Fibroblast of villous mesenchyme (primary cell): ENCODE data around the gene HOXD13. TPM values are rescaled to one million over a fixed set of nuclear protein-coding genes. Genes with fewer than 3 reads are reported as not detected.

Experiments
- DNase-seq: peaks from one replicate; pipeline ENCODE4 v3.0.0-alpha.2; 2010; ENCODE audit warnings: low read depth
- H3K4me3 ChIP-seq: 2 replicates; pipeline ENCODE4 v1.5.1; 2011; ENCODE audit warnings: low read depth, mild to moderate bottlenecking, low read length
- total RNA-seq: library from RNA; depleted of rRNA; stranded (reverse); fragments of >200 nt; gene quantifications from 2 replicates; pipeline ENCODE4 v1.2.3, GENCODE V29; 2012
- TF ChIP-seq, protein P1 (sequence below): IDR thresholded peaks from 2 replicates; pipeline ENCODE4 v1.5.1; 2012; ENCODE audit warnings: low read depth, mild to moderate bottlenecking, low read length; ENCODE audit not compliant: insufficient read depth

HOXD13 gene
- total RNA-seq, 1 donor, result 0.43 TPM

- DNase-seq, result peak; percentile 32
- peak overlapping the region; percentile 49 for H3K4me3 ChIP-seq
- TF ChIP-seq, protein P1, sequence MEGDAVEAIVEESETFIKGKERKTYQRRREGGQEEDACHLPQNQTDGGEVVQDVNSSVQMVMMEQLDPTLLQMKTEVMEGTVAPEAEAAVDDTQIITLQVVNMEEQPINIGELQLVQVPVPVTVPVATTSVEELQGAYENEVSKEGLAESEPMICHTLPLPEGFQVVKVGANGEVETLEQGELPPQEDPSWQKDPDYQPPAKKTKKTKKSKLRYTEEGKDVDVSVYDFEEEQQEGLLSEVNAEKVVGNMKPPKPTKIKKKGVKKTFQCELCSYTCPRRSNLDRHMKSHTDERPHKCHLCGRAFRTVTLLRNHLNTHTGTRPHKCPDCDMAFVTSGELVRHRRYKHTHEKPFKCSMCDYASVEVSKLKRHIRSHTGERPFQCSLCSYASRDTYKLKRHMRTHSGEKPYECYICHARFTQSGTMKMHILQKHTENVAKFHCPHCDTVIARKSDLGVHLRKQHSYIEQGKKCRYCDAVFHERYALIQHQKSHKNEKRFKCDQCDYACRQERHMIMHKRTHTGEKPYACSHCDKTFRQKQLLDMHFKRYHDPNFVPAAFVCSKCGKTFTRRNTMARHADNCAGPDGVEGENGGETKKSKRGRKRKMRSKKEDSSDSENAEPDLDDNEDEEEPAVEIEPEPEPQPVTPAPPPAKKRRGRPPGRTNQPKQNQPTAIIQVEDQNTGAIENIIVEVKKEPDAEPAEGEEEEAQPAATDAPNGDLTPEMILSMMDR, result no peak
These were observed 3.9 kb downstream of the HOXD13 start for GRCh38 chr2:176096243-176096985.

GRCh38 chr2:176096986-176097819, 4.7 kb downstream of the HOXD13 start:
- TF ChIP-seq, protein P1, result peak; percentile 78
- peak overlapping the region; percentile 49 for H3K4me3 ChIP-seq
- DNase-seq, result peak; percentile 58

GRCh38 chr2:176097820-176098365, 5.4 kb downstream of the HOXD13 start:
- no peak overlapping the region for H3K4me3 ChIP-seq
- TF ChIP-seq, protein P1, result no peak
- DNase-seq, result no peak

DNA sequence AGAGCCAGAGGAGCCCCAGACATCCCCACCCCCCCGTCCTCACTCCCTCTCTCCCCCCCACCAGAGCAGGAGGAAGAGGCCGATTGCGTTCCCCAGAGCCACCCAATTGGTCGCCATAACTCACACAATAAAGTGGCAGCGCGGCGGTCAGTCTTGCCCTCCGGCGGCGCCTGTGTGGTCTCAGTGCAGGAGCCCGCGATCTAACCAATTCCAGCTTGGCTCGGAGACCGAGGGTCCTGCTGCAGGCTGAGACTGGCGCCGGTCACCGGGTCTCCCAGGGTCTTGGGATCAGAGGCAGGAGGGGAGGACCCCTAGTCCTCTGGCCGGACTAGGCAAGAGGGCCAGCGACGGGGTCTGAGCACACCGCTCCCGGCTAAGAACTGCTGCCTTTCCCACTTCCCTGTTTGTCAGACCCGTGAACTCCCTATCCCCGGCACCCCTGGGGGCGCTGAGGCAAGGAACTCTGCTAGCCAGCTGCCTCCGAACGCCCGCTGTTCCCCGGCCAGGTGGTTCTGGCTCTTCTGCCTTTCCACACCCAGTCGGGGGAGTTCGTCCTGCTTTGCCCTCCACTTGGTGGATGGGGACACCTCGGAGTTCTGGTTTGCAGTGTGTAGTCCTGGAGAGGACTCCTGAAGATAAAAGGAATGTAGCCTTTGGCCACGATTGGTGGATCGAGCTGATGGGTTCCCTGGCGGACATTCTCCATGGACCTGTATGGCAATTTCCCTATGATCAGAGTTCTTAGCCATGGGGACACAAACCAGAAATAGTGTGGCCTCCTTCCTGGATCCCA, 6.0 kb downstream of the HOXD13 start:
- TF ChIP-seq, protein P1, result no peak
- H3K4me3 ChIP-seq, result no peak overlapping the region
- DNase-seq, result no peak

GRCh38 chr2:176099159-176099727, 6.7 kb downstream of the HOXD13 start:
- no peak for DNase-seq
- no peak overlapping the region for H3K4me3 ChIP-seq
- TF ChIP-seq, protein P1, result no peak

DNA sequence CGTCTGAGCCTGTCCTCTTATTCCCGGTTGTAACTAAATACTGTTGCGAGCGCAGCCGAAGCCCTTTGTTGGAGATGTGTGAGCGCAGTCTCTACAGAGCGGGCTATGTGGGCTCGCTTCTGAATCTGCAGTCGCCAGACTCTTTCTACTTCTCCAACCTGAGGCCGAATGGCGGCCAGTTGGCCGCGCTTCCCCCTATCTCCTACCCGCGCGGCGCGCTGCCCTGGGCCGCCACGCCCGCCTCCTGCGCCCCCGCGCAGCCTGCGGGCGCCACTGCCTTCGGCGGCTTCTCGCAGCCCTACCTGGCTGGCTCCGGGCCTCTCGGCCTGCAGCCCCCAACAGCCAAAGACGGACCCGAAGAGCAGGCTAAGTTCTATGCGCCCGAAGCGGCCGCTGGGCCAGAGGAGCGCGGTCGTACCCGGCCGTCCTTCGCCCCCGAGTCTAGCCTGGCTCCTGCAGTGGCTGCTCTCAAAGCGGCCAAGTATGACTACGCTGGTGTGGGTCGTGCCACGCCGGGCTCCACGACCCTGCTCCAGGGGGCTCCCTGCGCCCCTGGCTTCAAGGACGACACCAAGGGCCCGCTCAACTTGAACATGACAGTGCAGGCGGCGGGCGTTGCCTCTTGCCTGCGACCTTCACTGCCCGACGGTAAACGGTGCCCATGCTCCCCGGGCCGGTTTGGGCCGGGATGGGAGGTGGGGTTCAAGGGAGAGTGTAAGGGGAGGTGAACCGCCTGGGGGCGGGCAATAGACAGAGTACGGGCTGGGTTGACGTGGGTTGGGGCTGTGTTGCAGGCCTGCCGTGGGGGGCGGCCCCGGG, 7.4 kb downstream of the HOXD13 start, which contains the start of gene HOXD12:
Gene HOXD12, plus strand, starts transcription at position 68 of the 819 bp plus-strand sequence. Its CDS starts 7 bp downstream, at position 75.
- TF ChIP-seq, protein P1, result no peak
- no peak for DNase-seq
- no peak within 1 kb of the TSS for H3K4me3 ChIP-seq
